ENCODE results near the gene LINGO3.
A peak's percentile ranks its signal among the peaks of the same experiment; 100 is the strongest.

DNA sequence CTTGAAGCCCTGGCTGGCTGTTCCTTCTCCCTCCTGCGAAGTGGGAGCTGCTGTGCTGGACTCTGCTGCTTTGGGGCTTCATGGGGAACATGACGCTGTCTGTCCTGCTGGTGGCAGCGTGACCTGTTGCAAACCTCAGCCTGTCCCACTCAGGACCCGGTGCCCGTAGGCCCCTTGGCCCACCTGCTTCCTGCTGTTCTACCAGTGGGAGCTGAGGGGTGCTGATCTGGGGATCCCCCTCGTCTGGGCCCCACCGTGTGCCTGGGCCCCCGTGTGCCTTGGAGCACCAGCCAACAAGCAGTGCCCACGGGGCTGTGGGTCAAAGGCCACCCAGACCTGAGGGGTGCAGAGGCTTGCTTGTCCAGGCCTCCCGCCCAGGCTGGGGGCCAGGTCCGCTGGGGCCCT, 25.9 kb upstream of the LINGO3 start:
- TF ChIP-seq, protein P1, sequence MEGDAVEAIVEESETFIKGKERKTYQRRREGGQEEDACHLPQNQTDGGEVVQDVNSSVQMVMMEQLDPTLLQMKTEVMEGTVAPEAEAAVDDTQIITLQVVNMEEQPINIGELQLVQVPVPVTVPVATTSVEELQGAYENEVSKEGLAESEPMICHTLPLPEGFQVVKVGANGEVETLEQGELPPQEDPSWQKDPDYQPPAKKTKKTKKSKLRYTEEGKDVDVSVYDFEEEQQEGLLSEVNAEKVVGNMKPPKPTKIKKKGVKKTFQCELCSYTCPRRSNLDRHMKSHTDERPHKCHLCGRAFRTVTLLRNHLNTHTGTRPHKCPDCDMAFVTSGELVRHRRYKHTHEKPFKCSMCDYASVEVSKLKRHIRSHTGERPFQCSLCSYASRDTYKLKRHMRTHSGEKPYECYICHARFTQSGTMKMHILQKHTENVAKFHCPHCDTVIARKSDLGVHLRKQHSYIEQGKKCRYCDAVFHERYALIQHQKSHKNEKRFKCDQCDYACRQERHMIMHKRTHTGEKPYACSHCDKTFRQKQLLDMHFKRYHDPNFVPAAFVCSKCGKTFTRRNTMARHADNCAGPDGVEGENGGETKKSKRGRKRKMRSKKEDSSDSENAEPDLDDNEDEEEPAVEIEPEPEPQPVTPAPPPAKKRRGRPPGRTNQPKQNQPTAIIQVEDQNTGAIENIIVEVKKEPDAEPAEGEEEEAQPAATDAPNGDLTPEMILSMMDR (IDR thresholded peaks at IDR 0.05), result peak in 1 of 7 experiments; percentile 0
- TF ChIP-seq POLR2A (IDR thresholded peaks at IDR 0.05), result no peak
